Hypothalamus (tissue), 51 donors: ENCODE measurements around the gene DTX1.
A peak's percentile ranks its signal among the peaks of the same experiment; 100 is the strongest.

ENCODE experiments used
- DNase-seq, 51 donors: peaks; one replicate each; lab custom pipeline; 2025; lab: John Stamatoyannopoulos, UW

Gene DTX1

DNA sequence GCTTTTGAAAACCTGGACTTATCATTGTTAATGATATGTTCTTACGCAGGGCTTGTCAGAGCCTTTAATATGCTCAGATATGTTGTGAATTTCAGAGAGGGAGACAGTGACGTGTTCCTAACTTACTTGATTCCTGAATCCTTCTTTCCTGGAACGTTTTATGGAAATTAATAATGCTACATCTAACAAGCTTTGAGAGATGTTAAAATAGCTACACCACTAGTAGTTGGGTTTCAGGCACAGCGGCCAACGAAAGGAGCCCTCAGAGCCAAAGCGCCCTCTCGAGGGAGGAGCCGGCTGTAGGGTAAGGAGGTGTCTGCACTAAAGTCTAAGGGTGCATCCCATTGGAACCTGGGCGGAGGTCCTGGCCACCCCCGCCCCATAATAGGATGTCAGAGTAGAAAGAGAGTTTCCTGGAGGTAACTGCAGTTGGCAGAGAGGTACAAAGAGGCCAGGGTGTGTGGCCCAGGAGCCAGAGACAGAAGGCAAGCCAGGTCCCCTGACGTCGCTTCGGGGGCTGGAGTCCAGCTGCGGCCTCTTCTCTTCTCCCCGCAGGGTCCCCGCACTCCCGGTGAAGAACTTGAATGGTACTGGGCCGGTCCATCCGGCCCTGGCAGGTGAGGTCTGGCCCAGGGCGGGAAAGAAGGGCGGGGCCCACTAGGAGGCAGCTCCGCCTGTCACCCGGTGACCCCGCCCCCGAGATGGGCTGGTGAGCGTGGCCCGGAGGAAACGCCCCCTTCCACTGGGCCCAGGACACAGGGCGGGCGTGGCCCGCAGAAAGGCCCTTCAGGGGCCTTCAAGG is 36.3 kb downstream of the DTX1 start:
- DNase-seq, result peak in 3 of 51 donors; percentile 4 to 12 (median 11)

DNA sequence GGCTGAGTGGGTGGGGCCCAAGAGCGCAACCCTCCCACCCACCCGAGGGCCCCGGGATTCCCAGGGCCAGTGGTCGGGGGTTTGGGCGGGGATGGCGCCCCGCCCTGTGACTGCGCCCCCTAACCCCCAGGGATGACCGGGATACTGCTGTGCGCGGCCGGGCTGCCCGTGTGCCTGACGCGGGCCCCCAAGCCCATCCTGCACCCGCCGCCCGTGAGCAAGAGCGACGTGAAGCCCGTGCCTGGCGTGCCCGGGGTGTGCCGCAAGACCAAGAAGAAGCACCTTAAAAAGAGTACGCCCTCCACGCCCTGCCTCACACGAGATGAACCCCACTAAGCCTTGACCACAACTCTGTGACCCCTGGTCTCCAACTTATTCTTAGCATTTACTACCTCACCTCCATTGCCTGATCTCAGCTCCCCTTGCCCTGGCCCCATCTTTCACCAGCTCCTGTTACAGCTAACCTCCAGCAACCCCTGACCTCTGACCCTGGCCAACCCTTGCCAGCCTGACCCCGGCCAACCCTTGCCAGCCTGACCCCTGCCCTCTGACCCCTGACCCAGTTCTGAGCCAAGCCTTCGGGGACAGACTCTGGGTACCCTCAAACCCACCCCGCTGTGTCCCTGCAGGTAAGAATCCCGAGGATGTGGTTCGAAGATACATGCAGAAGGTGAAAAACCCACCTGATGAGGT is 37.0 kb downstream of the DTX1 start:
- no peak for DNase-seq

DNA sequence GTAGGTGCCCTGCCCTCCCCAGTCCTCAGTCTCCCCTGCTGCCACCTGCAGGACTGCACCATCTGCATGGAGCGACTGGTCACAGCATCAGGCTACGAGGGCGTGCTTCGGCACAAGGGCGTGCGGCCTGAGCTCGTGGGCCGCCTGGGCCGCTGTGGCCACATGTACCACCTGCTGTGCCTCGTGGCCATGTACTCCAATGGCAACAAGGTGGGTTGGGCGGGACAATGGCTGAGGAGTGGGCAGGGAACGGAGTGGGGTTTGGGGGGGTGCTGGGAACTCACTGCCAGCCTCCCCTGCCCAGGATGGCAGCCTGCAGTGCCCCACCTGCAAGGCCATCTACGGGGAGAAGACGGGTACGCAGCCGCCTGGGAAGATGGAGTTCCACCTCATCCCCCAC is 38.2 kb downstream of the DTX1 start:
- no peak for DNase-seq

DNA sequence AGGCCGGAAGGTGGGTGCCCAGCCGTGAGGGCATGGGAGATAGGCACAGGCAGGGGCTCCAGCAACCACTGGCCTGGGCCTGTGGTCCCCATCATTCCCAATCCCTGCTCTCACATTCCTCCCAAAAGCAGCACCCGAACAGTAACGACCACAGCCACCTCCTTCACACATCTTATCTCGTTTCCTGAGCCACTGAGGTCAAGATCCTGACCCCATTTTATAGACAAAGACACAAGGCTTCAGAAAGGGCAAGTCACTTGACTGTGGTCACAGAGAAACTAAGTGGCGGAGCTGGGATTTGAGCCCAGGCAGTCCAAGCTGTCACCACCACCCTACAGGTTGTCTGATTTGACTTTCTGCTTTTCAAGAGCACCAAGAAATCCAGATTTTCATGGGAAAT is 38.9 kb downstream of the DTX1 start:
- no peak for DNase-seq

DNA sequence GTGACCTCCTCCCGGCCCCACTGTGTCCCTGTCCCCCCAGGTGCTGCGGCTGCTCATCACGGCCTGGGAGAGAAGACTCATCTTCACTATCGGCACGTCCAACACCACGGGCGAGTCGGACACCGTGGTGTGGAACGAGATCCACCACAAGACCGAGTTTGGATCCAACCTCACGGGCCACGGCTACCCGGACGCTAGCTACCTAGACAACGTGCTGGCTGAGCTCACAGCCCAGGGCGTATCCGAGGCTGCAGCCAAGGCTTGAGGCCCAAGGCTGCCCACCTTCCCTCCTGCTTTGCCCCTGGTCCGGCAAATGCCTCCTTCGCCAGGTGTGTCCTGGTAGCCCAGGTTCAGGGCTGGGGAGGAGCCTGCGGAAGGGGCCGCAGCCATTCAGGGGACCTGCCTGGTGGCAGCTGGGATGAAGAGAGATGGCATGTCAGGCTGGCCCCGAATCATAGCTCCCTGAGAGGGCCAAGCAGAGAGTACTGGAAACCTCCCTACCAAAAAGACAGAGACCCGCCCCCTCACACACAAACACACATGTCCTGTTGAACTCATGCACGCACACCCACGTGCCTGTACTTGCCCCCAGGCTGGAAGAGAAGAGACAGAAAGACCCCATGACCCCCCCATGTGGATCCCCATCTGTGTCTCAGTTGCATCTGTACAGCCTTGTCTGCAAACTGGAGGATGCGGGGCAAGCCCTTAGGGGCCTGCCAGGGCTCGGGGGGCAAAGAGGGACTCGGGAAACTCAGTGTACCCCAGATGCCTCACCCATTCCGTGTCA is 40.3 kb downstream of the DTX1 start:
- DNase-seq, result peak in 1 of 51 donors; percentile 26

DNA sequence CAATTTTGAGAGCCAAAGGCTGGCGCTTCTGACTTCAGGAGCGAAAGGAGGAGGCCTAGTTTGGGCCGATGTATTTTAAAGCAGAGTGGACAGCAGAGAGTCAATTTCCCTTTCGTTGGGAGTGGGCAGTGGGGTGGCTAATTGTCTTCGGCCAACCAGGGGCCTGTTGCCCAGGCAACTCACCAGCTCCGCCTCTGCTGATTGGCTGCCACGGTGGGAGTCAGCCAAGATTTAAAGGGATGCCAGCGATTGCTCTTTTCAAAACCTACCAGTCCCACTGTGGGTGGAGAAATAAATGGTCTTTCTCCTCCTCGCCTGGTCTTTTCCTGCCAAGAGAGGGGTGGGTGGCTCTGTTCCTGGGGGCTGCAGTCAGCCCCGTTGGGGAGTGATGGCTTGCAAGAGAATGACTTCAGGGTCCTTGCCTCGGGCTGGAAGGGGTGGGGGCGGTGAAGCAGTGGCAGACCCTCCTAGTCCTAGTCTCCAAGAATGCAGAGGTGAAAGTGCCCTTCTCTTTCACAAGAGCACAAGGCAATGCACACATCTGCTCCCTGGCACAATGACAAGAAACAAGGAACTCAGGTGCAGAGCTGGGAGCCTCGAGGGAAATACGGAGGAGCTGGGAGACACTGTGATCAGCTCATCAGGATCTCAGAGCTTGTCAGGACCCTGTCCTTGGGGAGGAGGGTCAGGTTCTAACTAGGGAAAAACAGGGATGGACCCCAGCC is 41.3 kb downstream of the DTX1 start:
- DNase-seq, result peak; percentile 27 to 93 (median 80)

DNA sequence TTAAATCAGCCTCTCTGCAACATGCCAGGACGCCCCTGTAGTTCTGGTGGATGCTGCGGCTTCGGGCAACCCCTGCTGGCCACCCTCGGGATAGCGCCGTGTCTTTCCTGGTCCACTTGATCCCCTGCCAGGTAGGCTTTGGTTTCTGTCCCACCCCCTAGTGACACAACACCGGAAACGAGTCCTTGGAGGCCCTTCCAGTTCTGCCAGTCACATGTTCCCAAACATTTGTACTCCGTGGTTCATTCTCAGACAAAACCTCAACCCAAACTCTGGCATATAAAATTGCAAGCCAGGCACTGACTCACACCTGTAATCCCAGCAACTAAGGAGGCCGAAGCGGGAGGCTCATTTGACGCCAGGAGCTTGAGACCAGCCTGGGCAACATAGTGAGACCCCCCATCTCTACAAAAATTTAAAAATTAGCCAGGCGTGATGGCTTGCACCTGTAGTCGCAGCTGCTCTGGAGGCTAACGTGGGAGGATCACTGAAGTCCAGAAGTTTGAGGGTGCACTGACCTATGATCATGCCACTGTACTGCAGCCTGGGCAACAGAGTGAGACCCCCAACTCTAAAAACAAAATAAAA is 42.0 kb downstream of the DTX1 start:
- DNase-seq, result peak in 48 of 51 donors; percentile 27 to 90 (median 77)

DNA sequence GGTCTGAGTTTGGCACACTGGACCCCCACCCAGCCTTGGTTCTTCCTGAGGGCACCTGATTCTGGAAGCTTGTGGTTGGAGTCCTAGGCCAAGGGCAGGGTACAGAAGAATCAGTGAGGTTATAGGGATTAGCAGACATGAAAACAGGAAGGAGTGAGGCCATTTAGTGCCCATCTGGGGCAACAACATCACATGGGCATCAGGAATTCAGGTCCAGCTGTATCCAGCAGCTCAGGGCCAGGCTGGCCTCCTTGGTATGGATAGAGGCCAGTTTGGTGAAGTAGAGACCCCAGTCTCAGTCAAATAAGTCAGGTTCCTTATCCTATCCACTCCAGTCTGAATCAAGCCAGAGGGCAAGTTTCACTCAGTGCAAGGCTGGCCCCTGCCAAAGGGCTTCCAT is 42.8 kb downstream of the DTX1 start:
- no peak for DNase-seq

DNA sequence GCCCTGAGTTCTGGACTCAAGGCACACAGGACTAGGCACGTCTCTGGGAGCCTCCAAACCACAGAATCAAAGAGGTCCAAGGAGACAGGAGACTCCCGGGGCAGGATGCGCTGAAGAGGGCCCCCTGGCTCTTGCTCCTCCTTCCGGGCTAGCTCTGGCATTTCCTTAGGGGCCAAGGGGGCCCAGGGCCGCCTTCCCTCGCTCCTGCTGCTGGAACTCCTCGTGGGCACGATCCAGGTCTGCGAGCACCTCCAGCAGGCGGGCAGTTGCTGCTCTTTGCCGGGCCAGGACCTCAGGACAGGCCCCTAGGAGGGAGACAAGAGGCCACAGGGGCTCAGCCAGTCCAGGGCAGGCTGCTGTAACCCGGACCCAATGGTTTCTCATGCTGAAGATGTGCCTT is 43.2 kb downstream of the DTX1 start:
- no peak for DNase-seq

DNA sequence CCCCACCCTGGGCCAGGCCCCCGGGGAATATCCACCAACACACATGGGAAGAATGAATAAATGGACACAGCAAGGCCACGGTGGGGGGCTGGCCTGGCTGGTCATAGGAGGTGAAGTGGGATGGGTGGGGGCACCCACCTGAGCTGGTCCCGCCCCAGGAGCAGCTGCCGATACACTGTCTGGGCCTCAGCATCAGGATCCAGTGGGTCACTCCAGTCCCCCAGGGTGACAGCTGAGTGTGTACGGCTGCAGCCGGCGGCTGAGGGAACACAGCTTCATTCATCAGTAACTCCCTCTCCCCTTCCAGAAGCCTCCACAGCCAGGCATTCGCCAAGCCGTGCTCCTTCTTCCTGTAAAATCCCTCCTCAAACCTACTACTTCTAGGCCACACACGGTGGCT is 45.2 kb downstream of the DTX1 start:
- peak in 2 of 51 donors; percentile 33 to 38 for DNase-seq

DNA sequence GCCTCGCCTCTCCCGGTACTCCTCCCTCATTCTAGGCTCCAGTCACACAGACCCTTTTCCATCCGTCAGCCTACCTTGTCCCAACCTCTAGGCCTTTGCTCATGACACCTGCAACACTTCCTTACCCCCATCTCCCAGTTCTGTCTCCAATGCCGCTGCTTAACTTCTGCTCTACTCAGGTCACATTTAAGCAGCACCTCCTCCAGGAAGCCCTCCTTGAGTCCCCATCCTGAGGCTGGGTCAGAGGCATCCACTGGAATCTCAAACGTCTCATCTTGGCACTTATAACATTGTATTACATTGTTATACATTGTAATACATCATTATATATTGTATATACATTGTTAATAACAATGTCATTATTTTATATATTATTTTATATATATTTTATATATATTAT is 46.3 kb downstream of the DTX1 start:
- no peak for DNase-seq

DNA sequence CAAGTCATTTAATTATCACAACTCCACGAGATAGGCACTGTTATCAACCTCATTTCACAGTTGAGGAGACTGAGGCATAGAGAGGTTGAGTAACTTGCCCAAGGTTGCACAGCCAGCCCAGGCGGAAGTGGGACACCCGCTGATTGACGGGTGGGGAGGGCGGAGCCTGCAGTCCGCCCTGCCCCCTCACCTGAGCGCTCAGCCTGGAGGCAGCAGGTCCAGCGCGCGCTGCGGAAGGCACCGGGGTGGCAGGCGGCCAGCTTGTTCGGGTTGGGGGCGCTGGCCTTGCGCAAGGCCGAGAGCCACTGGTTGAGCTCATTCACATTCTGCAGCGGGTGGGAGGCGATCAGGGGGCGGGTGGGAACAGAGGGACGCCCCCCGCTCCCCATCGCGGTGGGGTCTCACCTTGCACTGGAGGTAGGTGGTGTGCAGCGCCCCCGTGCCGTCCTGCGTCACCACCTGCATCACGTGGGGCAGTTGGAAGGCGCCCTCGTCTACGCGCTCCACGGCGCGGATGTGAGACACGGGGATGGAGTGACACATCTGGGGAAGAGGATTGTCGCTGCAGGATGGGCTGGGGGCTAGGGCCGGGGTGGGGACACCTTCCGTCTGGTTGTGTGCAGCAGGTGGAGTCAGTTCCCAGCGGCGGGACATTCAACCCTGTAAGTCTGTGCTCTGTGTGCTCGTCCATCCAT is 47.4 kb downstream of the DTX1 start:
- DNase-seq, result peak in 17 of 51 donors; percentile 12 to 59 (median 44)

DNA sequence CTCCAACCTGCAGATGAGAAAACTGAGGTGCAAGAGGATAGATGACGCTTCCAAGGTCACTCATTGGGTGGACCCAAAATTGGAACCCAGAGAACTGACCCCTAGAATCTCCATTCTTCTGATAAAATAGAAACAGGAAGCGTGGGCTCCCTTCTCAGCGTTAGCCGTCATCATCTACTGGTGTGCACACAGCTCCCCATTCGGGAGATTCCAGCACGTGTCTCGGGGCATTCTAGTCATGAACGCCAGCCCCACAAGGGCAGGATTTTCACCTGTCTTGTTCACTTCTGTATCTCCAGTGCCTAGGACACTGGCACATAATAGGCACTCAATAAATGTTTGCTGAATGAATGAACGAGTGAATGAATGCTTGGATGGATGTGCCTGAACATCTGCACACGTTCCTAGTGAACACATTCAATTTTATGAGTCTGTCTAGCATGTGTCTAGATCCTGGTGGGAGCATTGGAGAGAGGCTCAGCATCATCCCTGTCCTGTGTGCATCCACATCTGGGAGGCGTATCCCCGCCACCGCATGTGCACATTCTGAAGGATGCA is 48.5 kb downstream of the DTX1 start:
- no peak for DNase-seq

DNA sequence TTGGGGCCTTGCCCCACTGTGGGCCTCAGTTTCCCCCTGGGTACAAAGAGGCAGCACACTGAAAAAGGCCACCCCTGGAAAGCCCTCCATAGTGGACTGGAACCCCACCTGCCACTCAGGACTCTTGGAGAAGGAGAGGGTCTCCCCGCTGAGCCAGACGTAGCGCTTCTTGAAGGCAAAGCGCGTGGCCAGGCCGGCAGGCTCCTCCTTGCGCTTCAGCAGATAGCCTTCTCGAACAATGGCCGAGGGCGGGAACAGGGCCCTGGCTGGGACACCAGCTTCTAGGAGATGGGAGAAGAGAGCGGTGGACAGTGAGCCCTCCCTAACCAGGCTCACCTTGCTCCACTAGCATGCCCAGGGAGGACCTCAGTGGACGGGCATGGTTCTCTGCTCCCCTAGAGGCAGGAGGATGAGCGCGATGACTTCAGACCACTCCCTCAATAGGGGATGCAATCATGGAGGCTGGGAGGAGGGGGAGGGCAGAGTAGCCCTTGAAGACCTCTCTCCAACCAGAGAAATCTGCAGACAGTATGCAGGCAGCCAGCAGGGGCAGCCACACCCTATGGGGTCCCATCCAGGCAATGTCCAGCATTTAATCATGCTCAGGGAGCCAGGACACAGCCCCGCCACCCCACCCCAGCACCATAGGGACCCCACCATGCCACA is 49.2 kb downstream of the DTX1 start:
- DNase-seq, result no peak

DNA sequence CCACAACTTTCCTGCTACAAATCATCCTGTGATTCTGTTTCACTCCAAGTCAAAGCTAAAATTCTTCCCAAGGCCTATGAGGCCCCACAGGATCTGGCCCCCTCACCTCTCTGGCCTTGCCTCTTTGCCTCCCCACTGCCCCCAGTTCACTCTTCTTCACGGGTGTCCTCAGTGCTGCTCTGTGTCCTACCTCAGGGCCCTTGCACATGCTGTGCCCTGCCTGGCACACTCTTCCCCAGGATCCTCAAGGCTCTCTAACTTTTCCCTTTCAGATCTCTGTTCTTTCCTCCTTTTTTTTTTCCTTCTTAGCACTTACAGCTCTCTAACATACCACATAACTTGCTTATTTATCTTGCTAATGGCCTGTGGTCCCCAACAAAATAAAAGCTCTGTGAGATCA is 49.8 kb downstream of the DTX1 start:
- no peak for DNase-seq

DNA sequence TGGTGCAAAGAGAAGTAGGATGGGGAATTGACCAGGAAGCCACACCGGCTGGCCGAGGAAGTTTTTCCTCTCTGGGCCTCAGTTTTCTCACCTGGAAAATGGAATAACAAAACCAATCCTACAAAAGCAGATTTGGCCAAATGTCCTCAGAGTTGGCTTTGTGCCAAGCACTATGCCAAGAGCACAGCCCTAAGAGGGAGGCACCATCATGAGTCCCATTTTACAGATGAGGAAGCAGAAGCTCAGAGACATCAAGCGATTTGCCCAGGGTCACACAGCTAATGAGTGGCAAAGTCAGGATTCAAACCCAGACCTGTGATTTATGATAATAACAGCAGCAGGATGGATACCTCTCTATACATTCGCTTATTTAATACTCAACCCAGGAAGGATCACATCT is 51.8 kb downstream of the DTX1 start:
- no peak for DNase-seq

DNA sequence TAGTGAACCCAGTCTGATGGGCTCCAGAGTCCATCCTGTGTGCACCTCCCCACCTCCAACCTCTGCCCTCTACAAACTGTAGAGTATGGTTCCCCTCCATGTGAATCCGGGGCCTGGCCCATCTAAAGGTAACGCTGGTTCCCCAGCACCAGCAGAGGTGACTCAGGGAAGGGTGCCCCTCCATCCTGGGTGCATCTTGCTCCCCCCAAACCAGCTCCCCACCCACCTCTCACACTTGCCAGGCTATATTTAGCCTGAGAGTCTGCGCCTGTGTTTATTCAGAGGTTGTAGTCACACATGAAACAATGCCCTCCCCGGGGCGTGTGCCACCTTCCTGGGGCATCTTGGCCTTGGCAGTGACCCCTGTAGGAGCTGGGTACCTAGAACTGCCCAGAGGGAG is 52.8 kb downstream of the DTX1 start:
- DNase-seq, result no peak

DNA sequence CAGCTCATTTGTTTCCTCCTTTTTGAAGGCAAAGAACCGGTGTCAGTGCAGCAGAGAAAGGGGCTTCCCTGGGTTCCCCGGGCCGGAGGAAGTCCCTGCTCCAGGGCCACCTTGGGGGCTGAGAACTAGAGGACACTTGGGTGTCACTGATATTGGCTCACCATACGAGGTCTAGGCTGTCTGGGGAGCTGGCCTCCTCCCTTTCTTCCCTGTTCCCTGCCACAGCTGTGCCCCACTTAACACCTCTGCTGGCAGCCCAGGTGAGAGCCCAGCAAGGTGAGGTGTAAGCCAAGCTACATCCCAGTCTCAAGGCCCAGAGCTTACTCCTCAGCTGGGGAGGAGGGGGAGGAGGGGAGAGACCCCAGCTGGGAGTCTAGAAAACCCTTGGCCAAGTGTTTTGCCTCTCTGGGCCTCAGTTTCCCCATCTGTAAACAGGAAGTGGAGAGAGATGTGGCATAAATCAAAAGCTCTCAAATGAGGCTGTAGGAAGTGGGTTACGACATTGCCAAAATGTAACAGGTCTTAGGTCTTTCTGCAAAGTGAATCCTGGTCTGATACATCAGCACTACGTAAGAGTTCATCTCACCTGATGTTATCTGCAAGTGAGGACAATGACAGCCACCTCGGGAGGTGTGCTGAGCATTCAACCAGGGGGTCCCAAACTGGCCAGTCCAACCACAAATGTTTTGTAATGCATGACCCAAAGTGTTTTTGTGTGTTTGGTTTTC is 53.5 kb downstream of the DTX1 start:
- no peak for DNase-seq
